H9 (cell line): ENCODE results near the gene FAM53B. TPM values are rescaled to one million over a fixed set of nuclear protein-coding genes. Genes with fewer than 3 reads are reported as not detected.

Source experiments
- DNase-seq: peaks from one replicate; pipeline ENCODE4 v3.0.0-alpha.2; 2017
- H2AFZ ChIP-seq: one replicate; pipeline ENCODE4 v1.6.1; 2013; ENCODE audit warnings: mild to moderate bottlenecking, low read length, control low read depth, moderate library complexity
- H2AK5ac ChIP-seq: 2 replicates; pipeline ENCODE4 v1.6.1; 2013; ENCODE audit warnings: low read length, control low read depth, mixed read lengths; ENCODE audit not compliant: insufficient read length
- H2BK120ac ChIP-seq: one replicate; pipeline ENCODE4 v1.6.1; 2013; ENCODE audit warnings: low read depth, mild to moderate bottlenecking, low read length, control low read depth, inconsistent platforms; ENCODE audit not compliant: poor library complexity, severe bottlenecking
- H2BK12ac ChIP-seq: 2 replicates; pipeline ENCODE4 v1.6.1; 2013; ENCODE audit warnings: low read length, control low read depth, mixed read lengths, low read depth; ENCODE audit not compliant: insufficient read length
- H2BK15ac ChIP-seq: 2 replicates; pipeline ENCODE4 v1.6.1; 2013; ENCODE audit warnings: low read depth, low read length, control low read depth
- H2BK20ac ChIP-seq: one replicate; pipeline ENCODE4 v1.6.1; 2013; ENCODE audit warnings: low read depth, mild to moderate bottlenecking, low read length, control low read depth, inconsistent platforms; ENCODE audit not compliant: poor library complexity, severe bottlenecking
- H2BK5ac ChIP-seq: 2 replicates; pipeline ENCODE4 v1.6.1; 2013; ENCODE audit warnings: low read length, control low read depth, mixed read lengths; ENCODE audit not compliant: insufficient read length
- H3K14ac ChIP-seq: 2 replicates; pipeline ENCODE4 v1.6.1; 2013; ENCODE audit warnings: low read length, control low read depth; ENCODE audit not compliant: insufficient read depth
- H3K18ac ChIP-seq: 2 replicates; pipeline ENCODE4 v1.6.1; 2013; ENCODE audit warnings: low read depth, mild to moderate bottlenecking, mixed read lengths, low read length, control low read depth; ENCODE audit not compliant: insufficient read length
- H3K23ac ChIP-seq: 2 replicates; pipeline ENCODE4 v1.6.1; 2013; ENCODE audit warnings: low read length, control low read depth, mixed read lengths, low read depth; ENCODE audit not compliant: insufficient read length
- H3K23me2 ChIP-seq: 2 replicates; pipeline ENCODE4 v1.6.1; 2013; ENCODE audit warnings: low read depth, mild to moderate bottlenecking, mixed read lengths, low read length, control low read depth; ENCODE audit not compliant: insufficient read length, poor library complexity, severe bottlenecking
- H3K27ac ChIP-seq: 2 replicates; pipeline ENCODE4 v1.5.1; 2013; ENCODE audit warnings: low read length, control low read depth, mixed read lengths, low read depth; ENCODE audit not compliant: insufficient read length
- H3K27me3 ChIP-seq: 2 replicates; pipeline ENCODE4 v1.6.1; 2013; ENCODE audit warnings: low read length, control low read depth, inconsistent platforms; ENCODE audit not compliant: insufficient read depth
- H3K4ac ChIP-seq: 2 replicates; pipeline ENCODE4 v1.6.1; 2013; ENCODE audit warnings: low read depth, mild to moderate bottlenecking, control low read depth, inconsistent platforms, low read length, moderate library complexity
- H3K4me1 ChIP-seq: 2 replicates; pipeline ENCODE4 v1.6.1; 2013; ENCODE audit warnings: low read length, control low read depth, inconsistent platforms; ENCODE audit not compliant: insufficient read depth
- H3K4me2 ChIP-seq: 2 replicates; pipeline ENCODE4 v1.6.1; 2013; ENCODE audit warnings: low read length, control low read depth, mixed read lengths; ENCODE audit not compliant: insufficient read length, insufficient read depth
- H3K56ac ChIP-seq: 2 replicates; pipeline ENCODE4 v1.6.1; 2013; ENCODE audit warnings: low read depth, mild to moderate bottlenecking, mixed read lengths, low read length, control low read depth; ENCODE audit not compliant: insufficient read length
- H3K79me1 ChIP-seq: 2 replicates; pipeline ENCODE4 v1.6.1; 2013; ENCODE audit warnings: low read depth, mild to moderate bottlenecking, moderate library complexity, low read length, control low read depth, inconsistent platforms; ENCODE audit not compliant: insufficient read depth, poor library complexity, severe bottlenecking
- H3K79me2 ChIP-seq: 2 replicates; pipeline ENCODE4 v1.6.1; 2013; ENCODE audit warnings: low read length, control low read depth, inconsistent platforms; ENCODE audit not compliant: insufficient read depth
- H3K9ac ChIP-seq: 2 replicates; pipeline ENCODE4 v1.6.1; 2013; ENCODE audit warnings: low read length, control low read depth, mixed read lengths; ENCODE audit not compliant: insufficient read length; ENCODE audit errors: extremely low read depth
- H3K9me3 ChIP-seq: one replicate; pipeline ENCODE4 v1.6.1; 2013; ENCODE audit warnings: low read depth, low read length, inconsistent platforms; ENCODE audit not compliant: control insufficient read depth
- H3T11ph ChIP-seq: one replicate; pipeline ENCODE4 v1.6.1; 2013; ENCODE audit warnings: mild to moderate bottlenecking, low read length, control low read depth, inconsistent platforms
- H4K20me1 ChIP-seq: one replicate; pipeline ENCODE4 v1.6.1; 2013; ENCODE audit not compliant: control insufficient read depth, insufficient read length, insufficient read depth
- H4K5ac ChIP-seq: 2 replicates; pipeline ENCODE4 v1.6.1; 2013; ENCODE audit warnings: low read depth, mild to moderate bottlenecking, mixed read lengths, low read length, control low read depth; ENCODE audit not compliant: insufficient read length
- H4K8ac ChIP-seq: replicated peaks from 2 replicates; pipeline ENCODE4 v1.6.1; 2013; ENCODE audit warnings: low read length, control low read depth, mixed read lengths, low read depth; ENCODE audit not compliant: insufficient read length
- H4K91ac ChIP-seq: 2 replicates; pipeline ENCODE4 v1.6.1; 2013; ENCODE audit warnings: low read depth, mild to moderate bottlenecking, moderate library complexity, mixed read lengths, low read length, control low read depth; ENCODE audit not compliant: insufficient read length
- H3K27ac Mint-ChIP-seq, 3 experiments: 2 replicates in 2 of 3; 3 replicates in 1 of 3; pipeline ENCODE4 v1.8.0; 2020 to 2021; ENCODE audit warnings: mixed read lengths in 3 of 3, mild to moderate bottlenecking in 1 of 3, moderate library complexity in 1 of 3
- H3K27me3 Mint-ChIP-seq: 2 replicates; pipeline ENCODE4 v1.8.0; 2021; ENCODE audit warnings: low read depth, mild to moderate bottlenecking, moderate library complexity, mixed read lengths
- H3K36me3 Mint-ChIP-seq, 3 experiments: 2 replicates in 2 of 3; 3 replicates in 1 of 3; pipeline ENCODE4 v1.8.0; 2020 to 2021; ENCODE audit warnings: low read depth in 3 of 3, mixed read lengths in 3 of 3; ENCODE audit not compliant: insufficient read depth in 1 of 3
- H3K4me1 Mint-ChIP-seq, 2 experiments: 2 replicates each; pipeline ENCODE4 v1.8.0; 2020; ENCODE audit warnings: mixed read lengths in 2 of 2
- H3K4me3 Mint-ChIP-seq, 2 experiments: 2 replicates in 1 of 2; 3 replicates in 1 of 2; pipeline ENCODE4 v1.8.0; 2020 to 2021; ENCODE audit warnings: mild to moderate bottlenecking in 2 of 2, mixed read lengths in 2 of 2, moderate library complexity in 1 of 2
- H3K9me3 Mint-ChIP-seq, 2 experiments: 2 replicates in 1 of 2; 3 replicates in 1 of 2; pipeline ENCODE4 v1.8.0; 2020; ENCODE audit warnings: mild to moderate bottlenecking in 2 of 2, mixed read lengths in 2 of 2, moderate library complexity in 1 of 2
- CTCF ChIP-seq: fragments of 200-600 bp; sonication (generic); conservative IDR thresholded peaks from 3 replicates; pipeline ENCODE4 v1.8.0; 2021; ENCODE audit warnings: antibody characterized with exemption, mild to moderate bottlenecking
- WGBS: extraction: QIAGEN DNeasy Blood & Tissue Kit; methylation state at CpG from one replicate; pipeline ENCODE4 v1.1.7; 2013; ENCODE audit warnings: missing lambda C conversion rate, low lambda C conversion rate, mixed read lengths; ENCODE audit not compliant: insufficient read length; ENCODE audit errors: extremely low coverage; 5-methylcytosine and 5-hydroxymethylcytosine counted together
- total RNA-seq: library from RNA; stranded (reverse); gene quantifications from 2 replicates; pipeline ENCODE4 v1.2.1, GENCODE V29; 2021

The FAM53B gene
- total RNA-seq, 1 experiment from 2014 or later, result 11.5 TPM

GRCh38 chr10:124663766-124664360 is 80.3 kb downstream of the FAM53B start:
- no peak overlapping the region for H3K23ac ChIP-seq
- H3K9ac ChIP-seq, result no peak overlapping the region
- H2BK5ac ChIP-seq, result no peak overlapping the region
- H2BK12ac ChIP-seq, result no peak overlapping the region
- Mint-ChIP-seq H3K27me3 (no peaks in the 10 kb centered on the region; the same call in 1 of the 2 replicates), H3K36me3 (no peaks in the 10 kb centered on the region; a peak in 1 of 7 replicates), H3K4me1 (peaks cover 9 to 10% of the 10 kb centered on the region in 2 experiments), H3K4me3 (no peak overlapping the region), H3K9me3 (no peaks in the 10 kb centered on the region), H3K27ac (no peak overlapping the region)
- no peaks in the 10 kb centered on the region for H3K27me3 ChIP-seq
- H4K8ac ChIP-seq, result no peak overlapping the region
- no CpG with 5 or more reads among the region's 11 CpGs for WGBS
- no peak overlapping the region for H2BK15ac ChIP-seq
- no peaks in the 10 kb centered on the region for H3K4me1 ChIP-seq
- H3K27ac ChIP-seq, result no peak overlapping the region
- H2BK120ac ChIP-seq, result no peak overlapping the region
- no peak overlapping the region for H4K91ac ChIP-seq
- H3K9me3 ChIP-seq, result no peaks in the 10 kb centered on the region
- DNase-seq, result no peak
- H3K4ac ChIP-seq, result no peak overlapping the region
- H2AFZ ChIP-seq, result no peak overlapping the region
- H3K23me2 ChIP-seq, result no peaks in the 10 kb centered on the region
- H4K20me1 ChIP-seq, result no peaks in the 10 kb centered on the region
- H3K18ac ChIP-seq, result no peak overlapping the region
- no peak for TF ChIP-seq CTCF
- no peak overlapping the region for H3K14ac ChIP-seq
- H3T11ph ChIP-seq, result no peak overlapping the region
- no peak overlapping the region for H2BK20ac ChIP-seq
- no peaks in the 10 kb centered on the region for H3K79me1 ChIP-seq
- no peak overlapping the region for H3K4me2 ChIP-seq
- H3K79me2 ChIP-seq, result no peaks in the 10 kb centered on the region
- no peak overlapping the region for H2AK5ac ChIP-seq
- no peak overlapping the region for H4K5ac ChIP-seq
- no peak overlapping the region for H3K56ac ChIP-seq
